HG02943 (cell line): ENCODE results near the gene ZNF268.

Experiments used
- ATAC-seq: cut with Tn5 transposase; IDR thresholded peaks from one replicate; pipeline ENCODE4 v1.9.1; 2021; ENCODE audit warnings: mild to moderate bottlenecking, low read depth, moderate library complexity; ENCODE audit not compliant: unreplicated experiment

The ZNF268 gene

GRCh38 chr12:133181238-133181959 is at the start of gene ZNF268:
Gene ZNF268 (plus strand): TSS chr12:133181495. CDS start chr12:133181998, 503 bp downstream.
- ATAC-seq = peak; percentile 86

- ATAC-seq = no peak
Observed at GRCh38 chr12:133135747-133136146, 45.5 kb upstream of the ZNF268 start.

- no peak for ATAC-seq
Observed at GRCh38 chr12:133145981-133146380, 35.3 kb upstream of the ZNF268 start.

GRCh38 chr12:133156125-133156690 is 25.1 kb upstream of the ZNF268 start:
- no peak for ATAC-seq

- no peak for ATAC-seq
Observed at GRCh38 chr12:133165776-133166175, 15.5 kb upstream of the ZNF268 start.

GRCh38 chr12:133172491-133172890 is 8.8 kb upstream of the ZNF268 start:
- ATAC-seq = no peak

GRCh38 chr12:133174901-133175300 is 6.4 kb upstream of the ZNF268 start:
- no peak for ATAC-seq

GRCh38 chr12:133180669-133181068 is 626 bp upstream of the ZNF268 start:
- ATAC-seq = no peak

- no peak for ATAC-seq
Observed at GRCh38 chr12:133190176-133190575, 8.9 kb downstream of the ZNF268 start.

- no peak for ATAC-seq
Observed at GRCh38 chr12:133192847-133193246, 11.6 kb downstream of the ZNF268 start.

GRCh38 chr12:133201888-133202287 is 20.6 kb downstream of the ZNF268 start:
- no peak for ATAC-seq

- ATAC-seq = no peak
Observed at GRCh38 chr12:133202493-133203343, 21.4 kb downstream of the ZNF268 start.

- ATAC-seq = no peak
Observed at GRCh38 chr12:133203344-133204263, 22.3 kb downstream of the ZNF268 start.

GRCh38 chr12:133204264-133204603 is 22.9 kb downstream of the ZNF268 start:
- ATAC-seq = no peak

GRCh38 chr12:133206390-133206789 is 25.1 kb downstream of the ZNF268 start:
- ATAC-seq = no peak

- ATAC-seq = no peak
Observed at GRCh38 chr12:133215724-133216123, 34.4 kb downstream of the ZNF268 start.

GRCh38 chr12:133217219-133217618 is 35.9 kb downstream of the ZNF268 start:
- ATAC-seq = no peak

- no peak for ATAC-seq
Observed at GRCh38 chr12:133220521-133220920, 39.2 kb downstream of the ZNF268 start.

GRCh38 chr12:133221241-133221640 is 39.9 kb downstream of the ZNF268 start:
- ATAC-seq = no peak

GRCh38 chr12:133222211-133222610 is 40.9 kb downstream of the ZNF268 start:
- ATAC-seq = no peak
